ENCODE data around the gene CD40LG. TPM values are rescaled to one million over a fixed set of nuclear protein-coding genes. Genes with fewer than 3 reads are reported as not detected.
A peak's percentile ranks its signal among the peaks of the same experiment; 100 is the strongest.

Gene CD40LG
- total RNA-seq, result 100 to 1,000 TPM; 153 to 155 TPM

DNA sequence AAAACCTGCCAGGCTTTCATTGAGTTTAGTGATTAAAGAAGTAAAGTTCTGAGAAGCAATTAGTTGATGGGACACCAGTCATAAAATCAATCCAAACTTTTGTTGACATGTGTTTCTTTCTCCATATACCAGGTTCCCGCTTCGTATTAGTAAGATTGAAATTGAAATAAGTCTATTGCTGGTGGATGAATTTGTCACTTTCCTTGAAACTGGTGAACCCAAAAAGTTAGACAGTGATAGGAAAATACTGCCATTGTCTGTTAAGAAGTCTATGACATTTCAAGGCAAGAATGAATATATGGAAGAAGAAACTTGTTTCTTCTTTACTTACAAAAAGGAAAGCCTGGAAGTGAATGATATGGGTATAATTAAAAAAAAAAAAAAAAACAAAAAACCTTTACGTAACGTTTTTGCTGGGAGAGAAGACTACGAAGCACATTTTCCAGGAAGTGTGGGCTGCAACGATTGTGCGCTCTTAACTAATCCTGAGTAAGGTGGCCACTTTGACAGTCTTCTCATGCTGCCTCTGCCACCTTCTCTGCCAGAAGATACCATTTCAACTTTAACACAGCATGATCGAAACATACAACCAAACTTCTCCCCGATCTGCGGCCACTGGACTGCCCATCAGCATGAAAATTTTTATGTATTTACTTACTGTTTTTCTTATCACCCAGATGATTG, at the start of gene CD40LG:
TSS of gene CD40LG (plus strand) at position 482 of the 684 bp plus-strand sequence. CDS start at position 573, 91 bp downstream.
- POLR2A ChIA-PET, result interaction anchor here (0.9 to 5.6 kb wide), 7 partner anchors 7 to 71 kb away, joined by 3 to 61 read pairs (median 12); no protein-coding TSS in a partner anchor
- intact Hi-C loops (cut with micrococcal nuclease), result loop anchor here (1.0 to 5.0 kb wide), 10 partner anchors 8 to 129 kb away; no protein-coding TSS in a partner anchor
- CTCF ChIA-PET, result no interaction called here
- Mint-ChIP-seq H3K9me3 (no peaks in the 10 kb centered on the region), H3K4me1 (ENCODE audit: low read depth) (peaks cover 47% of the 10 kb centered on the region), H3K27me3 (no peaks in the 10 kb centered on the region), H3K27ac (peak within 1 kb of the TSS; percentile 99), H3K4me3 (peak within 1 kb of the TSS; percentile 93), H3K36me3 (peaks cover 47% of the 10 kb centered on the region)
- peak; percentile 69 for DNase-seq

DNA sequence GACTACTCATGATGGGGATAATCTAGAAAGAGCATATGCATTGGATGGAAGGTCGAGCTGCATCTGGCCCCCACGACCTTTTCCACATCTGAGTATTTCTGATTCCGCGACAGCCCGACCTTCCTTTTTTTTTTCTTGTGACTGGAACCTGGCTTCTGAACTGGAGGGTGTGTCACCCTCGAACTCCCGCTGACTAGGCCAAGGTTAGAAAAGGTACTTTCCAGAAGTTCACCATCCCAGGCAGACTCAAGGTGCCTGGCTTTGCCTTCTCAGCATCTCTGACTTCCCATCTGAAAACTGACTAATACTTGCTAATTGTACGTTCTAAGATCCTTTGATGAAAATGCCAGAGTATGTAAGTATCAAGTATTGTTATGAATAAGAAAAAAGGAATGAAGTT, 49.3 kb upstream of the CD40LG start:
- intact Hi-C loops (cut with micrococcal nuclease), result loop anchor here (1.0 to 2.0 kb wide), 3 partner anchors 13 to 22 kb away; no protein-coding TSS in a partner anchor
- ChIA-PET CTCF (interaction anchor here (0.7 to 1.6 kb wide), 7 partner anchors 10 to 102 kb away, joined by 3 to 6 read pairs (median 4); no protein-coding TSS in a partner anchor), POLR2A (interaction anchor here (0.6 to 2.0 kb wide), 13 partner anchors 8 to 282 kb away, joined by 3 to 10 read pairs (median 3); partner anchors contain the start of gene RBMX)
- H3K4me3 Mint-ChIP-seq, result peak overlapping the region; percentile 54
- peaks cover 7% of the 10 kb centered on the region for H3K9me3 Mint-ChIP-seq
- peaks cover 62% of the 10 kb centered on the region for H3K4me1 Mint-ChIP-seq (ENCODE audit: low read depth)
- H3K27ac Mint-ChIP-seq, result peak overlapping the region; percentile 92
- no peaks in the 10 kb centered on the region for H3K27me3 Mint-ChIP-seq
- H3K36me3 Mint-ChIP-seq, result no peaks in the 10 kb centered on the region
- DNase-seq, result peak; percentile 63

DNA sequence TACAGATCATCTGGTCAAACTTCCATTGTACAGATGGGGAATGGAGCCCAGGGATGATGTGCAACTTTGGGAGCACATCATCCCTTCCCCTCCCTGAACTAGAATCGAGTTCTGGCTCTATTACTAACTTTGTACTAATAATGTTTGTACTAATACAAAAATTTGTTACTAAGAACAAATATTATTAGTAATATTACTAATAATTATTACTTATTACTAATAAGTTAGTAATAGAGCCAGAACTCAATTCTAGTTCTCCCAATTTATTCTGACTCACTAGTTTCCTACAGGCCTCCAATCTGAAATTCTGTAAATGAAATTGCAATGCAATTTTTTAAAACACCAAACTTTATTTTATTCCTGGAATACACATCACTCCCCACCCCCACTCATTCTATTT, 47.9 kb upstream of the CD40LG start:
- Mint-ChIP-seq H3K27ac (no peak overlapping the region), H3K9me3 (no peaks in the 10 kb centered on the region), H3K4me1 (ENCODE audit: low read depth) (peaks cover 67% of the 10 kb centered on the region), H3K36me3 (no peaks in the 10 kb centered on the region), H3K4me3 (no peak overlapping the region), H3K27me3 (no peaks in the 10 kb centered on the region)
- DNase-seq, result no peak
- POLR2A ChIA-PET, result no interaction called here
- intact Hi-C loops (cut with micrococcal nuclease), result loop anchor here (10.0 kb wide), 1 partner anchor 435 kb away; the partner anchor contains the start of gene GPR101
- CTCF ChIA-PET, result no interaction called here

DNA sequence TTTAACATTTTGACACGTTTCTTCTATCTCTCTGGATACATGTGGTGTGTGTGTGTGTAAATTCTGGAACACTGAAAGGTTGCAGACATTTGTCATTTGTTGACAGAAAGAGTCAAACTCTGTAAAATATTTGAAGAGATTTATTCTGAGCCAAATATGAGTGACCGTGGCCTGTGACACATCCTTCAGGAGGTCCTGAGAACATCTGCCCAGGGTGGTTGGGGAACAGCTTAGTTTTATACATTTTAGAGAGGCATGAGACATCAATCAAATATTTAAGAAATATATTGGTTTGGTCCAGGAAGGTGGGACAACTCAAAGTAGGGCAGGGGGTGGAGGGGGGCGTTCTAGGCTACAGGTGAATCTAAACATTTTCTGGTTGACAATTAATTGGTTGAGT, 40.7 kb upstream of the CD40LG start:
- CTCF ChIA-PET, result interaction anchor here (0.7 to 6.2 kb wide), 5 partner anchors 30 to 318 kb away, joined by 3 to 69 read pairs (median 6); no protein-coding TSS in a partner anchor
- no peak for DNase-seq
- Mint-ChIP-seq H3K4me3 (no peak overlapping the region), H3K27ac (no peak overlapping the region), H3K9me3 (no peaks in the 10 kb centered on the region), H3K4me1 (ENCODE audit: low read depth) (peaks cover 63% of the 10 kb centered on the region), H3K36me3 (no peaks in the 10 kb centered on the region), H3K27me3 (no peaks in the 10 kb centered on the region)
- POLR2A ChIA-PET, result interaction anchor here (0.7 kb wide), 1 partner anchor 19 kb away, joined by 4 read pairs; no protein-coding TSS in a partner anchor
- intact Hi-C loops (cut with micrococcal nuclease), result loop anchor here (5.0 to 10.0 kb wide), 2 partner anchors 320 to 428 kb away; partner anchors contain the start of gene GPR101

DNA sequence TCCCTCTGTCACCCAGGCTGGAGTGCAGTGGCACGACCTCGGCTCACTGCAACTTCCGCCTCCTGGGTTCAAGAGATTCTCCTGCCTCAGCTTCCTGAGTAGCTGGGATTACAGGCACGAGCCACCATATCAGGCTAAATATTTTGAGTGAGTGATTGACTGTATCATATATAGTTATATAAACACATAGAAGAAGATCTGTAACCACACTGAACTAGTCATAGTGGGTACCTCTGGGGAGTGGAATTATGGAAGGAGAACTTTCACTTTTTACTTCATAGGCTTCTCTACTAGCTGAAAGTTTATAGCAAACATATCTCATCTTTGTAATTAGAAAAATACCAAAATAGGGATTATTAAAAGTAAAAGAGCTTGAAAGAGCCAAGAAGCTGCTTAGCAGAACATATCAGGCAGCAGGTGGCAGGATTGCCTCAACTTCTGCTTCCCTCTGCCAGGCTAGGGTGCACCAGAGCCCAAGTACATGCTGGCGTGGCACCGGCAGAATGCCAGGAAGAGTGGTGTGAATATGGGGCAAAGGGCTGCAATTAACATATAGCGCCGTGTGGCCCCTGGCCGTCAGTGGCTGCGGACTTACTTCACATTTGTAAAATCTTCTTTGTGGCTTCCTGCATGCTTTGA, 39.5 kb upstream of the CD40LG start:
- intact Hi-C loops (cut with micrococcal nuclease), result loop anchor here (1.0 to 10.0 kb wide), 3 partner anchors 86 to 426 kb away; partner anchors contain the start of gene GPR101
- no peaks in the 10 kb centered on the region for H3K36me3 Mint-ChIP-seq
- POLR2A ChIA-PET, result interaction anchor here (1.0 to 2.6 kb wide), 7 partner anchors 10 to 89 kb away, joined by 3 to 12 read pairs (median 3); no protein-coding TSS in a partner anchor
- H3K4me3 Mint-ChIP-seq, result peak overlapping the region; percentile 41
- CTCF ChIA-PET, result interaction anchor here (0.7 to 6.2 kb wide), 19 partner anchors 9 to 317 kb away, joined by 3 to 69 read pairs (median 4); no protein-coding TSS in a partner anchor
- peak; percentile 72 for DNase-seq
- H3K4me1 Mint-ChIP-seq (ENCODE audit: low read depth), result peaks cover 58% of the 10 kb centered on the region
- H3K27me3 Mint-ChIP-seq, result no peaks in the 10 kb centered on the region
- peak overlapping the region; percentile 61 for H3K27ac Mint-ChIP-seq
- no peaks in the 10 kb centered on the region for H3K9me3 Mint-ChIP-seq

GRCh38 chrX:136616987-136617685, 30.8 kb upstream of the CD40LG start:
- ChIA-PET CTCF (interaction anchor here (0.8 to 2.5 kb wide), 7 partner anchors 9 to 92 kb away, joined by 3 to 13 read pairs (median 5); no protein-coding TSS in a partner anchor), POLR2A (interaction anchor here (0.9 to 4.9 kb wide), 10 partner anchors 7 to 78 kb away, joined by 3 to 29 read pairs (median 4); no protein-coding TSS in a partner anchor)
- H3K9me3 Mint-ChIP-seq, result no peaks in the 10 kb centered on the region
- H3K27me3 Mint-ChIP-seq, result no peaks in the 10 kb centered on the region
- intact Hi-C loops (cut with micrococcal nuclease), result loop anchor here (1.0 kb wide), 1 partner anchor 19 kb away; no protein-coding TSS in a partner anchor
- peak overlapping the region; percentile 92 for H3K27ac Mint-ChIP-seq
- peaks cover 53% of the 10 kb centered on the region for H3K4me1 Mint-ChIP-seq (ENCODE audit: low read depth)
- peak overlapping the region; percentile 49 for H3K4me3 Mint-ChIP-seq
- no peaks in the 10 kb centered on the region for H3K36me3 Mint-ChIP-seq
- peak; percentile 40 for DNase-seq

- H3K9me3 Mint-ChIP-seq, result no peaks in the 10 kb centered on the region
- H3K36me3 Mint-ChIP-seq, result no peaks in the 10 kb centered on the region
- intact Hi-C loops (cut with micrococcal nuclease), result loop anchor here (1.0 to 2.0 kb wide), 4 partner anchors 7 to 67 kb away; no protein-coding TSS in a partner anchor
- peaks cover 70% of the 10 kb centered on the region for H3K4me1 Mint-ChIP-seq (ENCODE audit: low read depth)
- H3K4me3 Mint-ChIP-seq, result peak overlapping the region; percentile 16
- POLR2A ChIA-PET, result interaction anchor here (0.6 to 4.9 kb wide), 17 partner anchors 8 to 260 kb away, joined by 3 to 29 read pairs (median 5); partner anchors contain the start of genes HTATSF1 and RBMX
- H3K27me3 Mint-ChIP-seq, result no peaks in the 10 kb centered on the region
- H3K27ac Mint-ChIP-seq, result peak overlapping the region; percentile 88
- peak; percentile 77 for DNase-seq
- CTCF ChIA-PET, result interaction anchor here (1.4 to 1.5 kb wide), 2 partner anchors 12 to 51 kb away, joined by 3 to 4 read pairs; no protein-coding TSS in a partner anchor
These were observed 28.0 kb upstream of the CD40LG start for GRCh38 chrX:136619899-136620505.

DNA sequence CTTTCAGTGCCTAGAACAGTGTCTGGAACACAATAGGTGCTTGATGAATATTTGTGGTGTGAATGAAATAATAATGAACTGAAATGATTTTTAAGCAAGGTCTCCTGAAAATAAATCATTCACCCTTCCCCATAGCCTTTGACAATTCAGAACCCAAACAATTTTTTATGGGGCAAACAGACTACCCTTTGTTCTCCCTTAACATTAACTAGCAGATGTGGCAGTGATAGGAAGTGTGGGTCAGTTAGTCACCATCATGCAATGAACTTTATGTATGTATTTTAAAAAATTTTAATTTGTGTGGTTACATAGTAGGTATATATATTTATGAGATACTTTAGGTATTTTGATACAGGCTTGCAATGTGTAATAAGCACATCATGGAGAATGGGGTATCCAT, 27.2 kb upstream of the CD40LG start:
- DNase-seq, result no peak
- Mint-ChIP-seq H3K4me3 (no peak overlapping the region), H3K27ac (peak overlapping the region; percentile 88), H3K9me3 (no peaks in the 10 kb centered on the region), H3K27me3 (no peaks in the 10 kb centered on the region), H3K4me1 (ENCODE audit: low read depth) (peaks cover 75% of the 10 kb centered on the region), H3K36me3 (no peaks in the 10 kb centered on the region)
- ChIA-PET CTCF (interaction anchor here (1.4 to 1.5 kb wide), 2 partner anchors 12 to 51 kb away, joined by 3 to 4 read pairs; no protein-coding TSS in a partner anchor), POLR2A (interaction anchor here (1.2 to 4.9 kb wide), 8 partner anchors 9 to 43 kb away, joined by 4 to 29 read pairs (median 7); no protein-coding TSS in a partner anchor)
- intact Hi-C loops (cut with micrococcal nuclease), result loop anchor here (1.0 to 2.0 kb wide), 3 partner anchors 15 to 66 kb away; no protein-coding TSS in a partner anchor

GRCh38 chrX:136622568-136622967, 25.4 kb upstream of the CD40LG start:
- peak overlapping the region; percentile 65 for H3K27ac Mint-ChIP-seq

DNA sequence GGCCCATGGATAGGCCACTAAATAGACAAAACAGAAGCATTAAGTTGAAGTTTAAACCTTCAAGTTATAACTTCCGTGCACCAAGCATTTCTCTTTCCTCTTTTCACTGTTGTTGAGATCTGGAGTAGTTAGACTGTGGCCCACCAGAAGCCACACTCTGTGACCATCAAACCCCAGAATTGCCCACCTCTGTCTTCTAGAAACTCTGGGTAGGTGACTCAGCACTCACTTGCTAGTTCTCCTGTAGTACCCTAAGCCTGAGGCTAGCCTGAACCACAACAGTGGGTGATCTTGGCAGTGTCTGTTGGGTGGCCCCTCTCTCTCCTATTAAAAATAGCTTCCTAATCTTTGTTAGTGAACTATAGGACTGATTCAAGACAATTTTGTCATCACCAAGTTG, 24.6 kb upstream of the CD40LG start:
- POLR2A ChIA-PET, result interaction anchor here (0.8 to 7.7 kb wide), 4 partner anchors 9 to 28 kb away, joined by 3 to 61 read pairs (median 3); no protein-coding TSS in a partner anchor
- H3K4me1 Mint-ChIP-seq (ENCODE audit: low read depth), result peaks cover 85% of the 10 kb centered on the region
- no peaks in the 10 kb centered on the region for H3K36me3 Mint-ChIP-seq
- no peak overlapping the region for H3K4me3 Mint-ChIP-seq
- peak; percentile 51 for DNase-seq
- H3K27ac Mint-ChIP-seq, result peak overlapping the region; percentile 65
- CTCF ChIA-PET, result no interaction called here
- no peaks in the 10 kb centered on the region for H3K9me3 Mint-ChIP-seq
- no peaks in the 10 kb centered on the region for H3K27me3 Mint-ChIP-seq
- intact Hi-C loops (cut with micrococcal nuclease), result no loop called here

More at GRCh38 chrX:136622568-136622967, 25.4 kb upstream of the CD40LG start:
- no peak overlapping the region for H3K4me3 Mint-ChIP-seq
- ChIA-PET CTCF (no interaction called here), POLR2A (interaction anchor here (7.7 kb wide), 1 partner anchor 28 kb away, joined by 61 read pairs; no protein-coding TSS in a partner anchor)
- H3K4me1 Mint-ChIP-seq (ENCODE audit: low read depth), result peaks cover 84% of the 10 kb centered on the region
- no peaks in the 10 kb centered on the region for H3K9me3 Mint-ChIP-seq
- DNase-seq, result no peak
- H3K36me3 Mint-ChIP-seq, result no peaks in the 10 kb centered on the region
- H3K27me3 Mint-ChIP-seq, result no peaks in the 10 kb centered on the region
- intact Hi-C loops (cut with micrococcal nuclease), result no loop called here
